ENCODE results near the gene VPS33B.
A peak's percentile ranks its signal among the peaks of the same experiment; 100 is the strongest.

DNA sequence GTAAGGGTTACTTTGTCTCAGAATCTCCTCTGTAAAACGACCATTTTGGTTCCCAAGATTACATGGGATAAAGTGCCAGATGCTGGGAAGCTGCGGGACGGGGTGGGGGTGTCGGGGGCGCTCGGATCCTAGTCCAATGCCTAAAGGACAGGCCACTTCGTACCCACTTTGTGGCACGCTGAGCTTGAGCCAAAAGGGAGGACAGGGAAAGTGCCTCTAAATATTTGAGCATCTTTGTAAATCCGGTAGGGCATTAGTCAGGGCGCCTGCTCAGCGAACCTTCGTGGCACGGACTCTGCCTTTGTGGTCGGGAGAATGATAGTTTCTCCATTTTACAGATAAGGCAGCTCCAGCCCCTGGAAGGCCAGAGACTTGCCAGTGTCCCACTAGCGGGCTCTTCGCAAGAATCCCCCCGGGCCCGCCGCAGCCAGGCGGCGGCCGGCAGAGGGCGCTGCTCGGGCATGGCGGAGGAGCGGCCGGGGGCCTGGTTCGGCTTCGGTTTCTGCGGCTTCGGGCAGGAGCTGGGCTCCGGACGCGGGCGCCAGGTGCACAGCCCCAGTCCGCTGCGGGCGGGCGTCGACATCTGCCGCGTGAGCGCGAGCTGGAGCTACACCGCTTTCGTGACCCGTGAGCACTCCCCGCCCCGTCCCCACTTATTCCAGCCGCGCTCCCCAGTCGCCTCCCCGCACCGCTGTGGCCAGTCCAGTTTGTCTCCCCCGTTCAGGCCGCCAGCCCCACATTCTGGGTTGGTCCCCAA, 65.9 kb downstream of the VPS33B start:
- TF ChIP-seq POLR2AphosphoS5 (IDR thresholded peaks at IDR 0.05; ENCODE audit: low read depth, low read length) (no peak), FOXP2 (optimal IDR thresholded peaks at IDR 0.05; ENCODE audit: borderline replicate concordance, extremely low read depth, extremely low read length, insufficient read depth) (no peak), TAF1 (IDR thresholded peaks at IDR 0.05; ENCODE audit: borderline replicate concordance, insufficient read depth, low read length) (0 out of 2 replicates have a peak, but pooled peaks have one; percentile 23)
- TF ChIP-seq, protein P1, sequence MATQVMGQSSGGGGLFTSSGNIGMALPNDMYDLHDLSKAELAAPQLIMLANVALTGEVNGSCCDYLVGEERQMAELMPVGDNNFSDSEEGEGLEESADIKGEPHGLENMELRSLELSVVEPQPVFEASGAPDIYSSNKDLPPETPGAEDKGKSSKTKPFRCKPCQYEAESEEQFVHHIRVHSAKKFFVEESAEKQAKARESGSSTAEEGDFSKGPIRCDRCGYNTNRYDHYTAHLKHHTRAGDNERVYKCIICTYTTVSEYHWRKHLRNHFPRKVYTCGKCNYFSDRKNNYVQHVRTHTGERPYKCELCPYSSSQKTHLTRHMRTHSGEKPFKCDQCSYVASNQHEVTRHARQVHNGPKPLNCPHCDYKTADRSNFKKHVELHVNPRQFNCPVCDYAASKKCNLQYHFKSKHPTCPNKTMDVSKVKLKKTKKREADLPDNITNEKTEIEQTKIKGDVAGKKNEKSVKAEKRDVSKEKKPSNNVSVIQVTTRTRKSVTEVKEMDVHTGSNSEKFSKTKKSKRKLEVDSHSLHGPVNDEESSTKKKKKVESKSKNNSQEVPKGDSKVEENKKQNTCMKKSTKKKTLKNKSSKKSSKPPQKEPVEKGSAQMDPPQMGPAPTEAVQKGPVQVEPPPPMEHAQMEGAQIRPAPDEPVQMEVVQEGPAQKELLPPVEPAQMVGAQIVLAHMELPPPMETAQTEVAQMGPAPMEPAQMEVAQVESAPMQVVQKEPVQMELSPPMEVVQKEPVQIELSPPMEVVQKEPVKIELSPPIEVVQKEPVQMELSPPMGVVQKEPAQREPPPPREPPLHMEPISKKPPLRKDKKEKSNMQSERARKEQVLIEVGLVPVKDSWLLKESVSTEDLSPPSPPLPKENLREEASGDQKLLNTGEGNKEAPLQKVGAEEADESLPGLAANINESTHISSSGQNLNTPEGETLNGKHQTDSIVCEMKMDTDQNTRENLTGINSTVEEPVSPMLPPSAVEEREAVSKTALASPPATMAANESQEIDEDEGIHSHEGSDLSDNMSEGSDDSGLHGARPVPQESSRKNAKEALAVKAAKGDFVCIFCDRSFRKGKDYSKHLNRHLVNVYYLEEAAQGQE (IDR thresholded peaks at IDR 0.05; ENCODE audit: insufficient read depth in 1 of 2, low read depth in 2 of 2, low read length in 2 of 2) = no peak
